Cerebellar nuclear complex (tissue), 1 donor: ENCODE results near the gene GPHN.

ENCODE experiments used
- DNase-seq, 2 experiments: peaks; one replicate each; lab custom pipeline; 2025; lab: John Stamatoyannopoulos, UW

GPHN gene

DNA sequence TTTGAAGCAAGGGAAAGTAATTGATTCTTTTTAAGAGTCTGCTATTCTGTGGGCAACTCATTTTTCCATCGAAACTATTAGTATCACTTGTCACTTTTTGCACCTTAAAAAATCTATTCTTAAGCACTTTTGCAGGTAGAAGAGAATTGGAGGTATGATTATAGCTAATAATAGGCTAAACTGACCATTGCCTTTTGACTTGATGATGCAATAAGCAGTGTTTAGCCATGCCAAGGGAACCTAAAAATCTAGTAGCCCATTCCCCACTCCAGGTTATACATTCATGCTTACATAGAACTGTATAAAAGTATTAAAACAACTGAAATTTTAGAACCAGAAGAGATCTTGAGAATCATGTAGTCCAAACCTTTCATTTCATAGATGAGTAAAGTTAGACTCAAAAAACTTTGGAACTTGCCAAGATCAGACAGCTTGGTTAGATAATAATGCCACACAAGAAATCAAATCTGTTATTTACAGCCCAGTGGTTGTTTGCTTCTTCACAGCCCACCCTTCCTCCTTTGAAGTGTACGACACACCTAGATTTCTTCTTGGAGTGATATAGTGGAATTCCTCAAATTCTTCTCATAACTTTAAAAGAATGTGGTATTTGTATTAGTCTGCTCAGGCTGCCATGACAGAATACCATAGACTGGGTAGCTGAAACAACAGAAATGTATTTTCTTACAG is 659.6 kb downstream of the GPHN start:
- no peak for DNase-seq

GRCh38 chr14:67168110-67168441 is 660.1 kb downstream of the GPHN start:
- DNase-seq = no peak

DNA sequence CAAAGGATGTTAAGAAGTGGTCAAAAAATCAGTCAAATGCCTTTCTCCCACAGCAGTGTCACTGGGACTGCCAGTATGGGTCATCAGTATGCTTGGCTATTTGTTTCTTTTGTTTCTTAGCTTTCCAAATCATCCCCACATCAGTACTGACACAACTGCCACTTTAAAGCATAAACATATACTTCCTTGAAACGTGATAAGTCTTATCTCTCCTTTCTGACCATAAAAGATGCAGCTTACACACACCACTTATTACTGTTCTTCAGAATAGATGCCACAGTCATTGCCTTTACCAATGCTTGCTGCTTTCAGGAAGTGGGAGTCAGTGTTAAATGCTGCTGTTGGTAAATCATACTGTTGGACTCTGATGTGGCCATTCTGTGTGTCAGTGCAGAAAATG is 662.7 kb downstream of the GPHN start:
- DNase-seq = no peak

DNA sequence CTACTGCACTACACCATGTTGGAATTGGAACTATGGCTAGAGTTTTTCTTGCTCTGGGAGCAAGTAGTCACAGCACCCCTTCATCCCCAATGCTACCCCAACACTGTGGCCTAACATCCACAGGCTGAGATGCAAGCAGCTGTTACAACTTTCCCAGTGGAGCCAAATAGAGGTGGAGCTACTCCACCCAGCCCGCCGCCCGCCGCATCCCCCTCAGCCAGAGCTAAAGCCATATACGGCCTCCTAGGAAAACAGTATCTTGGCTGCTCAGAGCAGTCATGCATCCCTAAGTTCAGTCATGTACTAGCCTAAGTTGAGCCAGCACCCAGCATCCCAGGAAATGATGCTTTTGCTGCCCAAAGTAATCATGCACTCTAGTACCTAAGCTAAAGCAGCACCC is 664.1 kb downstream of the GPHN start:
- DNase-seq = no peak

GRCh38 chr14:67172520-67172919 is 664.6 kb downstream of the GPHN start:
- no peak for DNase-seq

GRCh38 chr14:67173719-67174118 is 665.8 kb downstream of the GPHN start:
- DNase-seq = no peak

DNA sequence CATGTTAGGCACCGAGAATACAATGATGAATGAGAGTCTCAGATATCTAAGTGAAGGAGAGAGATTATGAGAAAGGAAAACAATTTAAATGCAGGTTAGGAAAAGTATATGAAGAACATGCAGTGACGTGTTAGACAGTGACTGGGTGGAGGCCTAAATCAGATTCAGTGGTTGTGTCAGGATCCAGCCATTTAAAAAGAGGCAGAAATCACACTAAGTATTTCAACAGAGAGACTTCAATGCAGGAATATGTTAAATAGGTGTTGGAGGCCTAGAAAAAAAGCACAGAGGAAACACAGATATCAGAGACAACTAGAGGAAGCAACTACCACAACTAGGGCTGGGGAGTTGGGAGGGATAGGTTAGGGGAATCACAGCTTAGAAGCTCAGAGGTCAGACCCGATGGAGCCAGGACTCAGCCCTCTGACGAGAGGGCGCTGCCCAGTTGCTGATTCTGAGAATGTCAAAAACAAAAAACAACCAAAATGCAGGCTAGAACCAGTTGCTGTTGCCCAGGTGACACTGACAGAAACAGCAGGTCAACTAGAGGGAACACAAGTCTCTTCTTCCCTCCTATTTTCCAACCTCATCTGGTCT is 678.3 kb downstream of the GPHN start:
- no peak for DNase-seq

DNA sequence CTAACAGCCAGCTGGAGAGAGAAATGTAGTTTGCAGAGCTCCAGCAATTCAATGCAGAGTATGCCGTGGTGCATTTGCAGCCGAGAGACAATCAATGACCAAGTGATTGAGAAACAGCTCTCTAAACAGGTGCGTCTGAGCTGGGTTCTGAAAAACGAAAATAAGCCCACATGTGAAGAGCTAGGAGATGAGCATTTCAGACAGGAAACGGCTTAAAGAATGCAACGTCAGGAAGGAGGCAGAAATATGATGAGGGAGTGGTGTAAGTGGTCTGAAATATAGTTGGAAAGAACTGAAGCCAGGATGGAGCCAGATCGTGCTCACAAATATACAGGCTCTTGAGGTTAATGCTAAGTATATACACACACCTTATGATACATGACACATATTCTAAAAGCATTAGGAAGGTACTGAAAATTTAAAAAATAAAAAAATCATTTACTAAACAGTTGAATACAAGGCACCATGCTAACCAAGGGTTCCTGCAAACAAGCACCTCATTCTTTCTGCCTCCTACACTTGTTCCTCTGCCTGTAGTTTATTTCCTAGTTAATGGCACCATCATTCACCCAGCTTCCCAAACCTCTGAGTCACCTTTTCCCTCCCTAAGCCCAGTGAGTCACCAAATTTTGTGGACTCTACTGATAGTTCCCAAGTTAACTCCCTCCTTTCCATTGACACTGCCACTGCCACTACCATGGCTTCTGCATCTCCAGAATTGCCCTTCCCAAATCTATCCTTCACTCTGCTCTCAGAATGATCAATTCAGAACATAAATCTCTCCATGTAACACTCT is 679.0 kb downstream of the GPHN start:
- DNase-seq = no peak

DNA sequence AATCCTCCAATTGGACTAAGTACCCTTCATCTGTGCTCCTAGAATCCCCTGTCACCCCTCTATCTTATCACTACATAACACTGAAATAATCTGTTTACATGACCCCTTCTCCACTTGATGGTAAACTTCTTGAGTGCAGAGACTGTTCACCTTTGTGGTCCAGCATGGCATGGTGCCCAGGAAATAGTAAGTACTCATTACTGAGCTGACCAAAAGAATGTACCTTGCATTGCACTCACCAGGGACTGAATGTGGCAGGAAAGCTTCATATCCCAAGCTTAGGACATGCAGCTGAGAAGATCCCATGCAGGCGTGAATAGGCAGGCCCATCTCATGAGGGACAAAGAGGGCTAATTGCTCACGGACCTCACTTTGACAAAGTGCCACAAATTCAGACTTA is 679.9 kb downstream of the GPHN start:
- DNase-seq = no peak

GRCh38 chr14:67188326-67188725 is 680.4 kb downstream of the GPHN start:
- no peak for DNase-seq

GRCh38 chr14:67191768-67192290 is 683.9 kb downstream of the GPHN start:
- DNase-seq = no peak

DNA sequence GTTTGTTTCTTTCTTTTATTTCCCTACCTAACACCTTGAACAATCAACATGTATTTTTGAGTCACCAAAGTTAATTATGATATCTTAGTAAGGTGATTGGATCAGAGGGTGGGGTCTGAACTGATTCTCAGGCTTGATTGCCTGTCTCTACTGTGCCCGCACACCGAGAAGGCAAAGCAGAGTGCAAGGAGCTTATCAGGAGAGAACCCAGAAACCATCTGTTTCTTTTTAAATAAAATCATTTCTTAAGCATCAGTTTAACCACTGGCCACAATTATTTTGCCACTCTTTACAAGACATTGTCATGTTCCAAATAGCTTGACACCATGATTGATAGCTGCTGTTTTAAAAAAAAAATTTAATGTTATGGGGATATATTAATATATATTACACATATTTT is 684.4 kb downstream of the GPHN start:
- no peak for DNase-seq

- DNase-seq = no peak
Measured at GRCh38 chr14:67195279-67195678, 687.3 kb downstream of the GPHN start.

DNA sequence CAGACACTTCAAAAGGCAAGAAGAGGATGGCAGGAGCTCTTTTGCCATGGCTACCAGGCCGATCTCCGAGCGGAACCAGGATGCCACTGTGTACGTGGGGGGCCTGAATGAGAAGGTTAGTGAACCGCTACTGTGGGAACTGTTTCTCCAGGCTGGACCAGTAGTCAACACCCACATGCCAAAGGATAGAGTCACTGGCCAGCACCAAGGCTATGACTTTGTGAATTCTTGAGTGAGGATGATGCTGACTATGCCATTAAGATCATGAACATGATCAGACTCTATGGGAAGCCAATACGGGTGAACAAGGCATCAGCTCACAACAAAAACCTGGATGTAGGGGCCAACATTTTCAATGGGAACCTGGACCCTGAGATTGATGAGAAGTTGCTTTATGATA is 691.1 kb downstream of the GPHN start:
- no peak for DNase-seq

DNA sequence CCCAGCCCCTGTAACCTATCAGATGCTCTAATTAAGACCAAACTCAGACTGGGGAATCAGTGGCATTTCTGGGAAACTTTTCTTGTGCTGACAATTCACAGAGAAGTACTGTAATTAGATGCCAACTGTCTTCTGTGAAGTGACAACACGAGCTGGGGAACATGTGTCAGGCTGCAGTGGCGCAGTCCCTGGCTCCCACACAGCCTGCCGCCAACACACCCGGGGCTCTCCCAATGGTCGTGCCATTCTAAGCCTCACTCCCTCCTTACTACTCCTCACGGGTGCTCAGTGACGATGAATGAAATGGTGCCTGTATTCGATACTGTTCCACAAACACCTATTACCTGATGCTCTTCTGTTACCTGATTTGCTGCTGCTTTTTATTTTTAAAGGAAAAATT is 699.9 kb downstream of the GPHN start:
- no peak for DNase-seq

- DNase-seq = no peak
Measured at GRCh38 chr14:67218126-67218525, 710.2 kb downstream of the GPHN start.

DNA sequence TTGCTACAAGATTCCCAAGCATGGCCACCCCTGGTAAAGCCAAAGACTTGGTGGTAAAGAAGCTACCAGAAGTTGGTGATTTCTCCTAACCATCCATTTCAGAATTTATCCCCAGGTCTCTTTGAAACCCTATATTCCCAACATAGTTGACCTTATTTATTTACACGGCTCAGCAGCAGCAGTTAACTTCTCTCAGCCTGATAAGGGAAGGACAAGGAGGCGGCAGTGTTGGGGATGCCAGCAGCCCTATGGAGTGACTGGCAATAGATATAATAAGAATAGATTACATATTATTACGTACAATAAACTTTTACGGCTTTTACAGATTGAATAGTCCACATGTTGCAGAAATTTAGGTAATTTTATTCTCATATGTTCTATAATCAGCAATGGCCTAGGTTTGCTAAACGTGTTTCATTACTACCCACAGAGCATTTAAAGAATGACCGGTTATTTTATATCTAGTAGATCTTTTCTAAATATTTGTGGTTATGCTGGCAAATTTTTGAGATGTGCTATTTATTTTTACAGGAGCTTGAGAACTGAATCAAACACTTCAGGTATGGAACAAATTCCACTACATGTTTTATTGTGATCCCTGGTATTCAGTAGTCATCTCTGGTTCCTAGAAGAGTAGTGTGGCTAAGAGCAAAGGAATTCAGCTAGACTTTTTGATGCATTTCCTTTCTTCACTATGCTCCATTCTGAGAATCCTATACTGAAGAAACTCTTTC is 713.5 kb downstream of the GPHN start:
- no peak for DNase-seq

DNA sequence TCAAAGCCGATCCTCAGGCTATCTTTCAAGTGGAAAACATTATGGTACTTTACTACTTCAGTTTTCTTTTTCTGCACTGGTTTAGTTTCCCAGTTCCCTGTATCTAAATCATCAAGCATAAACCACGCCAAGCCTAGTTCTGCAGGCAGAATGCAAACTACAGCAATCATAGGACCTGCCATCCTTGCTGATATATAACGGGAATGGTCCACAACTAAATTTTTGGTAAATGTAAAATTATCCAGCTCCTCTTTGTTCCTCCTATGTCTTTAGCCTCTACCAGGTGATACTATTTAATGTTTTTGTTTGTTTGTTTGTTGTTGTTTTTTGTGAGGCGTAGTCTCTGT is 714.0 kb downstream of the GPHN start:
- DNase-seq = no peak

GRCh38 chr14:67225523-67225922 is 717.6 kb downstream of the GPHN start:
- DNase-seq = no peak

DNA sequence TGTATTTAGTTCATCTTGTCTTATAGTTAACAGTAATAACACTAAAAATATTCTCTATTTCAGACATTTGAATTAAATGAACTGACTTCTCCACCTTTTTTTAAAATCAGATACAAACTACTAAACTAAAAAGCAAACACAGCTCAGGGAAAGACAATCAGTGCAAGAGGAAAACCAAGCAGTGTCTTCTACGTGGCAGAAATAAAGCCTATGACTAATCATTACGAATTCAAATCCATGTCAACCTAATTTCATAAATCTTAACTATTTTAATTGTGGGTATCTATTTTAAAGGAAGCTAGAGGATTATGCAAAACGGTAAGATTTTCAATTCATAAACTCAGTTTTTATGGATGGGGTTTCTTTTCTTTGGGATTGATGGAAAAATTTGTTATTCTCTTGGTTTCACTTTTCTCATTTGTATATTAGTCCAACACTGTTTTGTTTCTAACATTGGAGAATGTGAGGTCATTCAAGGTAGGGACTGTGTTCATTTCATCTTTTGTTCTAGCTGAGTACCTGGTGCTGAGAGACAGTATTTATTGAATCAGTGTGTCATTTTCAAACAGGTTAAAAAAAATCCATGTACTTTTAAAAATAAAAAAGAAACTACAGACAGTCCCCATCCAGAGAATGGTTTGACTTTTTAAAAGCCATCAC is 720.5 kb downstream of the GPHN start:
- DNase-seq = no peak
